ENCODE measurements around the gene PHKB.

DNA sequence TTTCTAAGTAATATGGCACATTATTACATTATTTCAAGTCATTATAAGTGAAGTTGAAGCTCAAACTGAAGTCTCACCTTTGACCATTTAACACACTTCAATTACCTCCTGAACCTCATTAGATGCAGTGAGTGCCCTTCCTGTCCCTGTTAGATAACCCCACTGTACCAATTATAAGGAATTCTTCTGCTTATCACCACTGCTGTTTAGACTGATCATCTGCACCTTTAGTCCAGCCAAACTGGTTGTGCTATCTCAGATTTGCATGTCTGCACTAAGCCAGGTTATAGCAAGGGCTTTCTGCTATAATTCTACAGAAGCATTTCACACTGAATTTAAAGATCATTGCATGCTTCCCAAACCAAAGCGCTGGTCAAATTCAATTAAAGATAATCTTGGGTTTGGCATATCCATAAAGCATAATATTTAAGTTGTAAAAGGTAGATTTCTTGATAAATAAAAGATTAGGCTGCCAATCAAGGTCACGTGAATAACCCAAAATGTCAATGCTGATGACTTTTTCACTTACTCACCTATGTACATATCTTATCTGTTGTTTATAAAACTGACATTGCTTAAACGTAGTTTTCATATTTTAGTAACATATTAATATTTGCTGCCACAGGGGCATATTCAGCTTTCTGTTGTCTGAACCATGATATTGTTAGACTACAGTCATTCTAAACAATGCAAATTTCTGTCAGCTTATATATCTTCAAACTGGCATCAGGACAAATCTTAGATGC is 12.1 kb upstream of the PHKB start:
- TF ChIP-seq, protein P1, sequence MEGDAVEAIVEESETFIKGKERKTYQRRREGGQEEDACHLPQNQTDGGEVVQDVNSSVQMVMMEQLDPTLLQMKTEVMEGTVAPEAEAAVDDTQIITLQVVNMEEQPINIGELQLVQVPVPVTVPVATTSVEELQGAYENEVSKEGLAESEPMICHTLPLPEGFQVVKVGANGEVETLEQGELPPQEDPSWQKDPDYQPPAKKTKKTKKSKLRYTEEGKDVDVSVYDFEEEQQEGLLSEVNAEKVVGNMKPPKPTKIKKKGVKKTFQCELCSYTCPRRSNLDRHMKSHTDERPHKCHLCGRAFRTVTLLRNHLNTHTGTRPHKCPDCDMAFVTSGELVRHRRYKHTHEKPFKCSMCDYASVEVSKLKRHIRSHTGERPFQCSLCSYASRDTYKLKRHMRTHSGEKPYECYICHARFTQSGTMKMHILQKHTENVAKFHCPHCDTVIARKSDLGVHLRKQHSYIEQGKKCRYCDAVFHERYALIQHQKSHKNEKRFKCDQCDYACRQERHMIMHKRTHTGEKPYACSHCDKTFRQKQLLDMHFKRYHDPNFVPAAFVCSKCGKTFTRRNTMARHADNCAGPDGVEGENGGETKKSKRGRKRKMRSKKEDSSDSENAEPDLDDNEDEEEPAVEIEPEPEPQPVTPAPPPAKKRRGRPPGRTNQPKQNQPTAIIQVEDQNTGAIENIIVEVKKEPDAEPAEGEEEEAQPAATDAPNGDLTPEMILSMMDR (IDR thresholded peaks at IDR 0.05): no peak
- TF ChIP-seq POLR2A (IDR thresholded peaks at IDR 0.05): no peak

All from lower leg skin (tissue), 3 donors.